Psoas muscle (tissue), 8 donors: ENCODE results near the gene DTD1. TPM values are rescaled to one million over a fixed set of nuclear protein-coding genes. Genes with fewer than 3 reads are reported as not detected.

Source experiments
- ATAC-seq, 4 donors: fragments of 200-7000 bp; cut with Tn5 transposase; one replicate each; pipeline ENCODE4 v1.9.1; 2020; ENCODE audit warnings: moderate library complexity in 3 of 4, mild to moderate bottlenecking in 2 of 4
- DNase-seq, 2 donors: peaks; one replicate each; pipeline ENCODE4 v3.0.0-alpha.2; 2020
- H3K27ac ChIP-seq: fragments of 200-600 bp; one replicate; pipeline ENCODE4 v1.8.0; 2022
- H3K27me3 ChIP-seq, 3 donors: fragments of 200-600 bp in 1 of 3; one replicate each; pipeline versions ENCODE4 v1.6.1 to v1.8.0; 2013 to 2022; ENCODE audit warnings: low read length in 2 of 3, mild to moderate bottlenecking in 2 of 3, moderate library complexity in 1 of 3; ENCODE audit not compliant: insufficient read depth in 3 of 3
- H3K36me3 ChIP-seq, 2 donors: fragments of 200-600 bp in 1 of 2; one replicate each; pipeline versions ENCODE4 v1.6.1 to v1.8.0; 2013 to 2022; ENCODE audit warnings: low read depth in 1 of 2, mild to moderate bottlenecking in 1 of 2, moderate library complexity in 1 of 2; ENCODE audit not compliant: insufficient read depth in 1 of 2
- H3K4me1 ChIP-seq: fragments of 200-600 bp; one replicate; pipeline ENCODE4 v1.8.0; 2022
- H3K4me3 ChIP-seq: fragments of 200-600 bp; one replicate; pipeline ENCODE4 v1.8.0; 2022; ENCODE audit warnings: mild to moderate bottlenecking
- H3K9me3 ChIP-seq: fragments of 200-600 bp; one replicate; pipeline ENCODE4 v1.8.0; 2022
- WGBS, 3 donors: extraction: QIAGEN DNeasy Blood & Tissue Kit; methylation state at CpG; one replicate each; pipeline versions ENCODE4 v1.1.6 to v1.1.7; 2013; 5-methylcytosine and 5-hydroxymethylcytosine counted together
- intact Hi-C, 2 donors: fragments of 100-400 bp; cut with DNase I; formaldehyde crosslinking; loops; one replicate each; pipeline versions ENCODE4 v1.11.0 to v1.14.2; 2022
- polyA plus RNA-seq, 3 donors: library from polyadenylated mRNA; stranded (reverse); fragments of 200-250 nt; gene quantifications; one replicate each; pipeline ENCODE4 v1.2.3, GENCODE V29; 2013
- total RNA-seq, 4 donors: library from RNA; stranded (reverse); fragmentation: NEBNext Ultra II Directional in 2 of 4; extraction: Animal tissue kit (Norgen Biotek cat#: 25700) in 2 of 4; gene quantifications; one replicate each; pipeline versions ENCODE4 v1.2.1 to v1.2.4, GENCODE V29; 2021 to 2023
- TF ChIP-seq, protein P1 (sequence below): fragments of 200-600 bp; IDR thresholded peaks from one replicate; pipeline ENCODE4 v1.8.0; 2022; ENCODE audit warnings: antibody characterized with exemption
- donor health status: healthy with polysubstance abuse.
- donor health status: DM: no; HTN: no; CAD: no; lungs with moderate emphysema.
- donor health status: Bipolar disorder and iron deficiency.
- donor health status: healthy.
- donor health status: DM: yes; HTN: yes; CAD: no.
- donor health status: DM: no; HTN: no; CAD: no.
- donor health status: DM: no; HTN: no; CAD: no.
- donor health status: DM: yes; HTN: yes; CAD: no.

The DTD1 gene
- total and polyA plus RNA-seq, 7 donors: 12.4 to 20.7 (median 18.2) TPM

DNA sequence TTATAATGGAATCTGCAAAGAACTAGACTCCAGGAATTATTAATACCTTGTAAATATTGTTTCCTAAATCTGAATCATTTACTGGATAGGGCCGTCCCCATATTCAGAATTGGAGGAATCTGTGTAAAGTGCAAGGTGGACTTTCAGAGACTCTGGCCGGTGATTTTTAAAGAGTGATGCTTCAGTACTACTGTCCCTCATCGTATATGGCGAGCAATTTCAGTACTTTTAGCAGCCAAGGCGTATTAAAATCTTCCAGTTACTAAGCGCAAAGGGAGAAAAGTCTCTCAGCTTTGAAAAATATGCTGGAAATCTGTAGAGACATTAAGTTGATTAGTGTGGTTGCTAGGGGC lies 20.1 kb upstream of the DTD1 start:
- intact Hi-C loops: loop anchor here in 1 of 2 donors (5.0 kb wide), 1 partner anchor 60 kb away; the partner anchor contains the start of gene SEC23B
- Histone ChIP-seq H3K9me3 (no peaks in the 10 kb centered on the region), H3K27me3 (no peaks in the 10 kb centered on the region), H3K36me3 (peaks cover 6 to 38% of the 10 kb centered on the region in 2 donors), H3K4me1 (peaks cover 6% of the 10 kb centered on the region), H3K27ac (peak overlapping the region; percentile 87), H3K4me3 (peak overlapping the region; percentile 95)
- DNase-seq (no peak), ATAC-seq (peak in 3 of 4 donors; percentile 12 to 38 (median 16))
- 3 to 8% (median 5%) methylated on average over 6 of the region's 6 CpGs for WGBS, 3 donors
- TF ChIP-seq, protein P1, sequence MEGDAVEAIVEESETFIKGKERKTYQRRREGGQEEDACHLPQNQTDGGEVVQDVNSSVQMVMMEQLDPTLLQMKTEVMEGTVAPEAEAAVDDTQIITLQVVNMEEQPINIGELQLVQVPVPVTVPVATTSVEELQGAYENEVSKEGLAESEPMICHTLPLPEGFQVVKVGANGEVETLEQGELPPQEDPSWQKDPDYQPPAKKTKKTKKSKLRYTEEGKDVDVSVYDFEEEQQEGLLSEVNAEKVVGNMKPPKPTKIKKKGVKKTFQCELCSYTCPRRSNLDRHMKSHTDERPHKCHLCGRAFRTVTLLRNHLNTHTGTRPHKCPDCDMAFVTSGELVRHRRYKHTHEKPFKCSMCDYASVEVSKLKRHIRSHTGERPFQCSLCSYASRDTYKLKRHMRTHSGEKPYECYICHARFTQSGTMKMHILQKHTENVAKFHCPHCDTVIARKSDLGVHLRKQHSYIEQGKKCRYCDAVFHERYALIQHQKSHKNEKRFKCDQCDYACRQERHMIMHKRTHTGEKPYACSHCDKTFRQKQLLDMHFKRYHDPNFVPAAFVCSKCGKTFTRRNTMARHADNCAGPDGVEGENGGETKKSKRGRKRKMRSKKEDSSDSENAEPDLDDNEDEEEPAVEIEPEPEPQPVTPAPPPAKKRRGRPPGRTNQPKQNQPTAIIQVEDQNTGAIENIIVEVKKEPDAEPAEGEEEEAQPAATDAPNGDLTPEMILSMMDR: no peak

DNA sequence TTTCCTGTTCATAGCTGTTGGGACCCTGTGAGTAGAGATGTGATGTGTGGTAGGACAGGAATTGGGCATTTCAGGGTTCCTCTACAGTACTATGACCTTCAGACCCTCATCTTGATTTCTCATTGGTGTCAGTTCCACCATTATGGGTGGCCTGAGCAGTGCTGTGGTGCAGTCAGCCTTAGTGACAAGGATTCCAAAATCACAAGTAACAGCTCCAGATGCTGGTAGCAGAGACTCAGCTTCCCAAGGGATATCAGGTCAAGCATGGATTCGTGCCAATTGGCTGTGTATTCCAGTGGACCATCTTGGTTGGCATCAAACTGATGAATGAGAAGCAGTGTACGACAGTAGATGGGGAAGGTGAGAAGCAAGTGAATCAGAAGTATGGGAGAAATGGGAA lies 16.8 kb upstream of the DTD1 start:
- ATAC-seq (no peak), DNase-seq (no peak)
- WGBS, 3 donors: 89 to 100% (median 89%) methylated on average over 2 of the region's 2 CpGs
- no peak overlapping the region for H3K27ac ChIP-seq
- intact Hi-C loops: loop anchor here in 1 of 2 donors (10.0 kb wide), 1 partner anchor 1854 kb away; no protein-coding TSS in a partner anchor
- H3K4me3 ChIP-seq: no peak overlapping the region
- no peaks in the 10 kb centered on the region for H3K9me3 ChIP-seq
- H3K27me3 ChIP-seq: no peaks in the 10 kb centered on the region
- TF ChIP-seq, protein P1: no peak
- peaks cover 6 to 31% of the 10 kb centered on the region in 2 donors for H3K36me3 ChIP-seq
- peaks cover 6% of the 10 kb centered on the region for H3K4me1 ChIP-seq

DNA sequence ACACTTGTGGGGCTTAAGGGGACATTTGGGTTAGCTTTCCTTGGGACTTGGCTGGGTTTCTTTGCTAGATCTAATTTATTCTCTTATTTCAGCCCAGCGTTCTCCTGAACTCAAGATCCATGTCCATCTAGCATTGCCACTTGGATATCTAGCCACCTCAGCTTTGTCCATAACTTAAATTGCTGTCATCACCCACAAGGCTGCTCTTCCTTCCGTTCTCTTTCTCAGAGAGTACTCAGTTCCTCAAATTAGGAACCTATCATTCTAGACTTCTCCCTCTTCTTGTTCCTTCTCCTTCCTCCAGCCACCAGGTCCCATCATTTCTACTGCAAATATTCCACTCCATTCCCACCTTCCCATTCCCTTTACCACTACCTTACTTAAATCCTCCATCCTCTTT lies 16.3 kb upstream of the DTD1 start:
- 51 to 90% (median 77%) methylated on average over 2 of the region's 2 CpGs for WGBS, 3 donors
- ATAC-seq (no peak), DNase-seq (no peak)
- Histone ChIP-seq H3K4me3 (no peak overlapping the region), H3K27me3 (no peaks in the 10 kb centered on the region), H3K36me3 (peaks cover 6 to 31% of the 10 kb centered on the region in 2 donors), H3K27ac (no peak overlapping the region), H3K9me3 (no peaks in the 10 kb centered on the region), H3K4me1 (peaks cover 6% of the 10 kb centered on the region)
- intact Hi-C loops: loop anchor here in 1 of 2 donors (10.0 kb wide), 1 partner anchor 1853 kb away; no protein-coding TSS in a partner anchor
- TF ChIP-seq, protein P1: no peak

DNA sequence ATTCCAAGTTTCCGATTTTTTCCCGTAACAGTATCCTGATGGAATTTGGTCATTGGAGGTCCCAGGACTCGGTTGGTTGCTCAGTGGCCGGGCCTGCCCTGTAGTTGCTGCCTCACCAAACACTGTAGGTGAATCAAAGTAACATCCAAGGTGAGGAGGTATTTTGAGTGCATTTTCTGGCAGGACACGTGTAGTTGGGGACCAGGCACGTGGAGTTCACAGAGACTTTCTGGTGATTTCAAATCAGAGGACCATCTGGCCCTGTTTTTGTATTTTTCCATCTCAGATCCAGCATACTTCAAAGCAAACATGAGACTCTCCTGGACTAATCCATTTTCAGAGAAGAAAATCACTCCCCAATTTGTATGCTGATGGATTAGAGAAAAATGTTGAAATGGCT lies 9.9 kb upstream of the DTD1 start:
- H3K27ac ChIP-seq: no peak overlapping the region
- TF ChIP-seq, protein P1: no peak
- WGBS, 3 donors: 68 to 79% (median 68%) methylated on average over 6 of the region's 6 CpGs
- no peaks in the 10 kb centered on the region for H3K36me3 ChIP-seq
- ATAC-seq (no peak), DNase-seq (no peak)
- H3K4me1 ChIP-seq: no peaks in the 10 kb centered on the region
- no peaks in the 10 kb centered on the region for H3K9me3 ChIP-seq
- intact Hi-C loops: loop anchor here in 1 of 2 donors (10.0 kb wide), 1 partner anchor 1847 kb away; no protein-coding TSS in a partner anchor
- H3K27me3 ChIP-seq: no peaks in the 10 kb centered on the region
- no peak overlapping the region for H3K4me3 ChIP-seq

DNA sequence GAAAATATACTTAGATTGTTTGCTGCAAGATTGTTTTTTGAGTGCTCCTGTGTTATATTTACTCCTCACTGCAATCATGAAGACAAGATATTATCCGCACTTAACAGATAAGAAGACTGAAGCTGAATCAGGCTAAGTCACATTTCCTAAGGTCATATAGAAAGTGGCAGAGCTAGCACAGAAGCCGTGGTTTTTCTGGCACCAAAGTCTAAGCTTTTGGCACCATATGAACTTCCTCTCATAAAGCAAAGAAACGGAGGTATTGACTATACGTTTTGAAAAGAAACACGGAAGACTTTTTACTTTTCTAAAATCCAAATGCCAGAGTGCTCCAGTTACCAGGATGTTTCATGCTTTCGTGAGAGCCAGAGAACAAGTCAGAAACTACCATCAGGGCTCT lies 9.3 kb upstream of the DTD1 start:
- Histone ChIP-seq H3K36me3 (no peaks in the 10 kb centered on the region), H3K4me1 (no peaks in the 10 kb centered on the region), H3K27me3 (no peaks in the 10 kb centered on the region), H3K27ac (no peak overlapping the region), H3K9me3 (no peaks in the 10 kb centered on the region), H3K4me3 (no peak overlapping the region)
- ATAC-seq (no peak), DNase-seq (no peak)
- WGBS, 3 donors: 77 to 80% (median 78%) methylated on average over 6 of the region's 6 CpGs
- intact Hi-C loops: loop anchor here in 1 of 2 donors (10.0 kb wide), 1 partner anchor 1846 kb away; no protein-coding TSS in a partner anchor
- TF ChIP-seq, protein P1: no peak
